Cerebellar nuclear complex (tissue), 1 donor: ENCODE results near the gene IGFALS.
A peak's percentile ranks its signal among the peaks of the same experiment; 100 is the strongest.

Experiments
- DNase-seq, 2 experiments: peaks; one replicate each; lab custom pipeline; 2025; lab: John Stamatoyannopoulos, UW

IGFALS gene

GRCh38 chr16:1793578-1794220 lies at the start of gene IGFALS:
Gene IGFALS, minus strand, starts transcription at chr16:1793705. Its CDS starts 53 bp downstream, at chr16:1793652.
- no peak for DNase-seq

DNA sequence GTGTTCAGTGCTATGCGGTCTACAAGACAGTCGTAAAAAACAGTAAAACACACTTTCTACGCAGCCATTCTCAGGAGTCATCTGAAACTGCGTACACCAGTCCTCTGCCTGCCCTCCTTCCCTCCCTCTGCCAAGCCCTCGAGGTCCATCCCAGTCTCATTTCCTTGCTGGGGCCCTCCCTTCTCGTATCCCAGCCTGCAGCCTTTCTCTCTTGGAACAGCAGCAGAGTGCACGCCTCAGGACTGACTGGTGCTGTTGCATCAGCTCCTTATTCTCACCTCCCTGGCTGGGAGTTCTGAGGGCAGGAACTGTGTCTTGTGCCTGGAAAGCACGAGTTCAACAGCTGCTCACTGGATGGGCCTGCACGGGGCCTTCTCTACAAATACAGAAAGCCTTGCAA lies 46.0 kb upstream of the IGFALS start:
- DNase-seq: no peak

DNA sequence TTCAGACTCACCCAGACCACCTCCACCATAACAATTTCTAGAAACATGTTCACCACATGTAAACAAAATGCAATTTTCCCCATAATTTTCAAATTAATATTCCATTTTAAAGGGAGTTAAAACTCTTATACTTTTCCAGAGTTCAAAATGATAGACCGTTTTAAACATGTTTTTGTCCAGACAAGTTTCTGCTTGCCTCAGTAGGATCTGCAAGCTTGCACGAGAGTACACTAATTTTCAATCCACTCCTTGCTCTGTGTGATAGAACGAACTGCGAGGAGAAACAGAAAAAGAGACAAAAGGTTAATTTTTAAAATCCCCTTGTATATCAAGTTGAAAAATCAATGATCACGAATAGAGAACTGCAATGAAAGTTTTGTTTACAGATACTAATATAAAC lies 40.6 kb upstream of the IGFALS start:
- no peak for DNase-seq

GRCh38 chr16:1832838-1833454 lies 39.4 kb upstream of the IGFALS start:
- DNase-seq: no peak

GRCh38 chr16:1831186-1832075 lies 37.9 kb upstream of the IGFALS start:
- DNase-seq: no peak

DNA sequence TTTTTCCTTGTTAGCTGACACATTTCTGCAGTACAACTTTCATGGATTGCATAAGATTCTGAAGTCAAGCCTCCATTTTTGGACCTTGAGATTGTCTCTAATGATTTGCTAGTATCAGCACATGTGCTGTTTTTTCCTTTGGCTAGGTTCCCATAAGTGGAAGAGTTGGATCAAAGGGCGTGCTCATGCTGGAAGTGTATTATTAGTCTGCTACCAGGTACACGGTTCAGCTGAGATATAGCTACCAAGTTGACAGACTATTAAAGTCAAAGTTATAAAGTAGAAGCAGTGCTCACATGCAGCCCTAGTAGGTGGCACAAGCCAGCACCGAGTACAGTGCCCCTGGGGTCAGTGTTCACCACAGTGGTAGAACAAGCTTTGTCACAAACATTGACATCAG lies 36.7 kb upstream of the IGFALS start:
- DNase-seq: no peak

DNA sequence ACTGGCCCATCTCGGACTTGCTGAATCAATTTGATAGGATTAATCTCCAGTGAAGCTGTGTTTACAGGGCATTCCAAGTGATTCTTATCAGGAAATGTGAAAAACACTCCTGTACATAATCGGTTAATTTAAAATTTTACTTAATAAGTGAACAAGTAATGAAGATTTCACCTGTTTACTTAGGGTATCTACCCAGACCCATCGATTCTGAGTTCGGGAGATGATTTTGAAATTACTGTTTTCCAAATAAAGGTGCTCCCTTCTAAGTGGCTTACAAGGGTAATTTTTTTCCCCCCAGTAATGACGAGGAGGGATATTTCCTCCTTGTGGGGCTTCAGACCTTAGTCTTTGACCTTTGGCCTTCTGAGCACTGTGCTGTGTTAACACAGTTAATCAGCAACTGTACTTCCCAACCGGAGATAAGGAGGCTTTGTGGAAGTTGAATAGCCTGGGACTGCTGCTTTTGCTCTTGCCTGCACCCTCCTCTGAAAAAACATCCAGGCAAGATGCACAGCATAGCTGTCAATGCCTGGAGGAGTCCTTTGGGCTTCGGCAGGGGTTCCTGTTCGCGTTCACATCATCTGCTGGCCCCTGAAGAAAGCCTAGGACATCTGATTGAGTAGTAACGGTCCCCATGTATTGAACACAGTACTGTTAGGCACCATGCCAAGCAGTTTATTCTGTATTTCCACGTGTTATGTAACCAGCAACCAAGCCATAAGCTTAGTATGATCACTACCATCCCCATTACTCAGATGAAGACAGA lies 35.3 kb upstream of the IGFALS start:
- no peak for DNase-seq

GRCh38 chr16:1826691-1827573 lies 33.4 kb upstream of the IGFALS start, which contains the start of the genes FAHD1 and HAGH:
Gene FAHD1, plus strand, starts transcription at chr16:1827206. Its CDS starts 33 bp downstream, at chr16:1827239.
Gene HAGH, minus strand, starts transcription at chr16:1826825. Its CDS starts 38 bp downstream, at chr16:1826787.
- DNase-seq: peak; percentile 10 to 66

DNA sequence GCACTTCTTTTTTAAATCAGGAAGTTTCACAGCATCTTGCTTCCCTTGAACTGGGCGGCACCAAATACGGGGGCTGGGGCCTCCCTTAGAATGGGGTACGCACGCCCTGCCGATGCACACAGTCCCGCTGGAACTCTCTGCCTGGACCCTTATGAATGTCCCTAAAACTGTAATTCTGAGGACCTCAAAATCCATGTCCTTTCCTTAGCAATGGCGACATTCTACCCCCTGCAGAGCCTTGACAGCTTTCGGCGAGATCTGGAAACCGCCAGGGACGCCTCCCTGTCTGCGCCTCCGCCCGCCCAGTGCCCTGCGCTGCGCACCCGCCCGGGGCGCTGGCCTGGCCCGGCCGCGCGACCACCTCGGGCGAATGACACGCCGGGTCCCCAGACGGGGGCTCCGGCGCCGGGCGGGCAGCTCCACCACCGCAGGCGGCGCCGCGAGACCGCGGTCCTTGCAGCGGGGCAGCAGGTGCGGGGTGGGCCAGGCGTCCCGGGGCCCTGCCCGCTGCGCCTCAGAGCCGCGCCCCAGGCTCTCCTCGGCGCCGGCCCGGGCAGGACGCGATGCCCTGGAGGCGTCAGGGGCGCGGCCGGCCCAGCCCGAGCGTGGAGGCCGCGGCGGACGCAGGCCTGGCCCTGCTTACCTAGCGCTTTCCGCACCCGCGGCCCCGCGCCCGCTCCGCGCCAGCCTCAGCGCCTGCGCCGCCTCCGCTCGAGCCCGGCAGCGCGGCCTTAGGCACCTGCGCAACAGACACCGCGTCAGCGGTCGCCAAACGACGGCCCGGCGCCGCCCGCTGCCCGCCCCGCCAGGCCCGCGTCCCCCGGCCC lies 32.6 kb upstream of the IGFALS start:
- no peak for DNase-seq

- DNase-seq: no peak
Observed at GRCh38 chr16:1825381-1825863, 31.9 kb upstream of the IGFALS start.

- no peak for DNase-seq
Observed at GRCh38 chr16:1823821-1824220, 30.3 kb upstream of the IGFALS start.

DNA sequence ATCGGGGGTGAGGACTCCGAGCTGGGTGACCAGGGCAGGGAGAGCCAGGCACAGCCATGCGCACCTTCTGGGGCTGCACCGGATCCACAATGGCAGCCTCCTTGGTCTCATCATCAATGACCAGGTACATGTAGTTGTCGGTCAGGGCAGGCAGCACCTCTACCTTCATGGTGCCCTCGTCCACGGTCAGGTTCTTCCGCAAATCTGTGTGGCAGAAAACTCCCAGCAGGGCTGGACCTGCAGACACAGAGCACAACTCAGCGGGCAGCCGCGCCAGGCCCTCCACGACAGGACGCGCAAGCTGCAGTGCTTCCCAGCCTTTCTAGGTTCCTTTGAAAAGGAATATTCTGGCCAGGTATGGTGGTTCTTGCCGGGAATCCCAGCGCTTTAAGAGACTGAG lies 29.3 kb upstream of the IGFALS start:
- no peak for DNase-seq

DNA sequence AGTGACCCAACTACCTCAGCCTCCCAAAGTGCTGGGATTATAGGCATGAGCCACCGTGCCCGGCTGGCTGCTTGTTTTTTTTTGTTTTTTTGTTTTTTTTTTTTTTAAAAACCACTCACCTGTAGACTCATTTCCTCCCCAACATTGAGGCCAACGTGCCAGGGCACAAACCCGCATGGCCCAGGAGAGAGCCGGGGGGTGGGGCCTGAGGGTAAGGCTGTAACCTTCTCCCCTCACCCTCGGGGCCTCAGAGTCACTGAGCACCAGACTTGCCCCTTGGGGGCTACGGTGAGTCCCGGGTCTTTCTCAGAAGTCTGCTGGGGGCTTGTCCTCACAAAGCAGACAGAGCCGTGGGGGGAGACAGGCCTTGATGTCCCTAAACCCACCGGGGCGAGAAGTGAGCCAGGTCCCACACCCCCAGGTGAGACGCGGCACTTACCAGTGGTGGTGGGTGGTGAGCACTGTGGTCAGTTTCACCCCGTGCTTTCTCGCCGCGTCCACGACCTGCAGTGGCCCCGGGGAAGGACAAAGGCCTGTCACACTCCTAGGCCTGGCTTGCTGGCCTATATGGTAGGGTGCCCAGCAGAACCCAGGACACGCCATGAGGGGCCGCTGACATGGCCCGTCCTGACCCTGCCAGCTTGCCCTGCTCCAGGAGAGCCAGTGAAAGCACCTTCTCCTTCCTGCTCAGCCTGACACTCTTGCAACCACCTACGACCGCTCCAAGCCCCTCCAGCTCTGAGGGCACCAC lies 28.5 kb upstream of the IGFALS start:
- DNase-seq: no peak

DNA sequence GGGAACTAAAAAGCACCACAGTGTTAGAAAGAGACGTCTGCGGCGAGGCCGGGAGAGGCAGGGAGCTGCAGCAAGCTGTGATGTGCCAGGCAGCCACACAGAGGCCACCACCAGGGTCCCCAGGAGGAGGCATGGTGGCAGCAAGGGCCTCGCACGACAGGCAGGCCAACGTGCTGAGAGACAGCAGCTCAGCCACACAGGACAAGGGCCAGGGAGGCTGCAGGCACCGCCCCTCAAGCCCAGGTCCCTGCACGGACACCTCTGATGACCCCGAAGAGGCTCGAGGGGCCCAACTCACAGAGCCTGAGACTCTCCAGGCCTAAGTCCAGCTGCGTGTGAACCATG lies 27.4 kb upstream of the IGFALS start:
- no peak for DNase-seq

DNA sequence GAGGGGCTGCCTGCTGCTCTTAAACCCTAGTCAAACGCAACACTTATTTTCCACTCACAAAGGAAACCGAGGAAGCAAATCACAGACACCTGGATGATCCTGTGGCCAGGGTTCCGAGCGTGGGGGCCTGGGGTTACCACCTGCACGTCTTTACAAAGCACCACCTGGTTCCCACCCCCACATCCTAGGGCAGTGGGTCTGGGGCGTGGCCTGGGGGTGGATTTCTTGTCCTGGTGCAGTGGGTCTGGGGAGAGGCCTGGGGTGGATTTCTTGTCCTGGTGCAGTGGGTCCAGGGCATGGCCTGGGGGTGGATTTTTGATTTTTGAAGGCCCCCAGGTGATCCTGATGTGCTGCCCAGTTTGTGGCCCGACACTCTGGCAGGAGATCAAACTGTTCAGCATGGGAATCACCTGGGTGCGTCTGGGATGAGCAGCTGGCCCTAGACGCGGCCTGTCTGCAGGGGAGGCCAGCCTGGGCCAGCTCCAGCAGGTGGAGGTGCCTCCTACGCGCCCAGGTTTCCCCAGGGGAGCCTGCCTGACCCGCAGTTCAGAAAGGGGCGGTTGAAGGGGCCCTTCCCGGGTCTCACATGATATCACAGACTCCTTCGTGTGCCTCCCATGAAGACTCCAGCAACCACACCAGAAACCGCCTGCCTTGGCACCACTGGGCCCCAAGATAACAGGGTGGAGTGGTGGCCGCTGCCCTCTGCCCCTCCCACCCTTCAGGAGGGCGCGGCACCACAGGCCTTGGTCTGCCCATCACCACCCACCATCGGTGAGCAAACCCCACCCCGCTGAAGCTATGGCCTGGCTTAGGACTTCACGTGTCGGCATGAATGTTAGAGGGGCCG lies 26.8 kb upstream of the IGFALS start:
- no peak for DNase-seq

DNA sequence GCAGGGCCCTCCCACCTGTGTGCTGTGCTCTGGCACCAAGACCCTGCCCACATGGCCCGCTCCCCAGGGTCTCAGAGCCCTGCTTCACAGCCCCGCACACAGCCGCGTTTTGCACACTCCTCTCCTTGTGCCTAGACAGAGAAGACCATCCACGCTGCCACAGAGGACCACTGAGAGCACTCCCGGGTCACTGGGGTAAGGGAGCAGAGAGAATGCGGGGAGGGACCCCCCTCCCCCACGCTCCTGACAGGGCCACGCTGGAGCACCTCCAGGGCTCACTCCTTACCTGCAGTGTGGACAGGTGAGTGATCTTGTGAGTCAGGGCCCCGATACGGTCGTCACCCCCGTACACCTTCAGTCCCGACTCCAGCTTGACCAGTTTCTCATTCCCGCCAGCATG lies 26.1 kb upstream of the IGFALS start:
- DNase-seq: no peak

- DNase-seq: no peak
Observed at GRCh38 chr16:1818873-1819525, 25.5 kb upstream of the IGFALS start.
